Loucy (cell line): Measurements from ENCODE around the gene IQCH.
A peak's percentile ranks its signal among the peaks of the same experiment; 100 is the strongest.
"Not testable (repeated sequence)": the region's sequence is repeated elsewhere in the genome, so short reads cannot be mapped to it uniquely, and the experiment has no call there.

Experiments
- H2AFZ ChIP-seq: fragments of 200-600 bp; sonication (generic); 2 replicates; pipeline ENCODE4 v1.6.0; 2016; ENCODE audit warnings: antibody characterized with exemption, mild to moderate bottlenecking, low read length, moderate library complexity
- H3F3A ChIP-seq: fragments of 200-600 bp; 2 replicates; pipeline ENCODE4 v1.6.0; 2016; ENCODE audit warnings: antibody characterized with exemption, low read depth, mild to moderate bottlenecking
- H3K27me3 ChIP-seq: fragments of 200-600 bp; sonication (generic); 2 replicates; pipeline ENCODE4 v1.6.1; 2014; ENCODE audit warnings: low read length, mild to moderate bottlenecking; ENCODE audit not compliant: insufficient read depth, poor library complexity, severe bottlenecking
- H3K36me3 ChIP-seq: fragments of 200-600 bp; sonication (generic); 2 replicates; pipeline ENCODE4 v1.6.1; 2016; ENCODE audit warnings: low read length; ENCODE audit not compliant: insufficient read depth
- H3K4me1 ChIP-seq: fragments of 200-600 bp; sonication (generic); 2 replicates; pipeline ENCODE4 v1.5.1; 2014; ENCODE audit warnings: low read length, mild to moderate bottlenecking; ENCODE audit not compliant: insufficient read depth, poor library complexity, severe bottlenecking
- H3K4me2 ChIP-seq: fragments of 200-600 bp; sonication (generic); 2 replicates; pipeline ENCODE4 v1.6.0; 2014; ENCODE audit warnings: antibody characterized with exemption, low read length, low read depth, mild to moderate bottlenecking; ENCODE audit not compliant: poor library complexity, severe bottlenecking
- H3K4me3 ChIP-seq: fragments of 200-600 bp; sonication (generic); 2 replicates; pipeline ENCODE4 v1.5.1; 2014; ENCODE audit warnings: low read length, mild to moderate bottlenecking, mixed read lengths; ENCODE audit not compliant: poor library complexity, severe bottlenecking
- H3K79me2 ChIP-seq: fragments of 200-600 bp; sonication (generic); 2 replicates; pipeline ENCODE4 v1.6.1; 2014; ENCODE audit warnings: low read length; ENCODE audit not compliant: insufficient read depth
- H3K9ac ChIP-seq: fragments of 200-600 bp; sonication (generic); 2 replicates; pipeline ENCODE4 v1.6.0; 2014; ENCODE audit warnings: mild to moderate bottlenecking, low read depth, low read length, moderate library complexity; ENCODE audit not compliant: poor library complexity, severe bottlenecking
- H3K9me2 ChIP-seq: fragments of 200-600 bp; sonication (generic); replicated peaks from 2 replicates; pipeline ENCODE4 v1.6.1; 2016; ENCODE audit warnings: low read depth, low read length, mixed read lengths
- H3K9me3 ChIP-seq: fragments of 200-600 bp; sonication (generic); 2 replicates; pipeline ENCODE4 v1.6.1; 2014; ENCODE audit warnings: mild to moderate bottlenecking, antibody characterized with exemption, low read length, low read depth; ENCODE audit not compliant: insufficient read depth
- H4K20me1 ChIP-seq: fragments of 200-600 bp; sonication (generic); 2 replicates; pipeline ENCODE4 v1.6.0; 2014; ENCODE audit warnings: antibody characterized with exemption, low read length, mild to moderate bottlenecking; ENCODE audit not compliant: insufficient read depth, poor library complexity, severe bottlenecking
- EZH2phosphoT487 ChIP-seq: fragments of 200-600 bp; IDR thresholded peaks from 2 replicates; pipeline ENCODE4 v1.6.1; 2018; ENCODE audit warnings: antibody characterized with exemption, mild to moderate bottlenecking, moderate library complexity, borderline replicate concordance
- TF ChIP-seq, protein P1 (sequence below): fragments of 200-600 bp; sonication (generic); conservative IDR thresholded peaks from 2 replicates; pipeline ENCODE4 v1.5.1; 2014; ENCODE audit warnings: mild to moderate bottlenecking, antibody characterized with exemption, low read length

The IQCH gene

DNA sequence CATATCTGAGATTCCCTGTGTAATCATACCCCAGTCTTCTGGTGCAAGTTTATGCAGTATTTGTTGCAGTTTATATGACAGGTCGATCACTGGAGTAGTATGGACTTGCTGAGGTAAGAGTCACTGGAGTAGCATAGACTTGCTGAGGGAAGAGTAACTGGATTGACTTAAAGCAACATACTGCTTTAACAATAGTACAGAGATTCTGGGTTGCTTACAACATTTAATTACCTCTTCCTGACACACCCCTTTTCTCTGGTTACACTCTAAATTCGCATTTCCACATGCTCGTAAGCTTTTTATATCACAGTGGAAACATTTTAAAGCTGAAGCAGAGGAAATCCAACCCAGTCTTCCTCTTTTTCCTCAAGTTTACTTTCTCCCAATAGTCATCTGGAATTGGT lies 11.9 kb upstream of the IQCH start:
- H3K9me2 ChIP-seq: no peaks in the 10 kb centered on the region
- H3K79me2 ChIP-seq: peaks cover 90% of the 10 kb centered on the region
- no peak for TF ChIP-seq EZH2phosphoT487
- TF ChIP-seq, protein P1, sequence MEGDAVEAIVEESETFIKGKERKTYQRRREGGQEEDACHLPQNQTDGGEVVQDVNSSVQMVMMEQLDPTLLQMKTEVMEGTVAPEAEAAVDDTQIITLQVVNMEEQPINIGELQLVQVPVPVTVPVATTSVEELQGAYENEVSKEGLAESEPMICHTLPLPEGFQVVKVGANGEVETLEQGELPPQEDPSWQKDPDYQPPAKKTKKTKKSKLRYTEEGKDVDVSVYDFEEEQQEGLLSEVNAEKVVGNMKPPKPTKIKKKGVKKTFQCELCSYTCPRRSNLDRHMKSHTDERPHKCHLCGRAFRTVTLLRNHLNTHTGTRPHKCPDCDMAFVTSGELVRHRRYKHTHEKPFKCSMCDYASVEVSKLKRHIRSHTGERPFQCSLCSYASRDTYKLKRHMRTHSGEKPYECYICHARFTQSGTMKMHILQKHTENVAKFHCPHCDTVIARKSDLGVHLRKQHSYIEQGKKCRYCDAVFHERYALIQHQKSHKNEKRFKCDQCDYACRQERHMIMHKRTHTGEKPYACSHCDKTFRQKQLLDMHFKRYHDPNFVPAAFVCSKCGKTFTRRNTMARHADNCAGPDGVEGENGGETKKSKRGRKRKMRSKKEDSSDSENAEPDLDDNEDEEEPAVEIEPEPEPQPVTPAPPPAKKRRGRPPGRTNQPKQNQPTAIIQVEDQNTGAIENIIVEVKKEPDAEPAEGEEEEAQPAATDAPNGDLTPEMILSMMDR: no peak
- H3F3A ChIP-seq: no peaks in the 10 kb centered on the region
- peaks cover 40% of the 10 kb centered on the region for H3K4me1 ChIP-seq
- H3K36me3 ChIP-seq: no peaks in the 10 kb centered on the region
- no peaks in the 10 kb centered on the region for H3K27me3 ChIP-seq
- H4K20me1 ChIP-seq: peaks cover 5% of the 10 kb centered on the region
- H3K9me3 ChIP-seq: no peaks in the 10 kb centered on the region
- peak overlapping the region; percentile 13 for H3K9ac ChIP-seq
- H3K4me2 ChIP-seq: peak overlapping the region; percentile 66
- peak overlapping the region; percentile 46 for H3K4me3 ChIP-seq
- no peak overlapping the region for H2AFZ ChIP-seq

DNA sequence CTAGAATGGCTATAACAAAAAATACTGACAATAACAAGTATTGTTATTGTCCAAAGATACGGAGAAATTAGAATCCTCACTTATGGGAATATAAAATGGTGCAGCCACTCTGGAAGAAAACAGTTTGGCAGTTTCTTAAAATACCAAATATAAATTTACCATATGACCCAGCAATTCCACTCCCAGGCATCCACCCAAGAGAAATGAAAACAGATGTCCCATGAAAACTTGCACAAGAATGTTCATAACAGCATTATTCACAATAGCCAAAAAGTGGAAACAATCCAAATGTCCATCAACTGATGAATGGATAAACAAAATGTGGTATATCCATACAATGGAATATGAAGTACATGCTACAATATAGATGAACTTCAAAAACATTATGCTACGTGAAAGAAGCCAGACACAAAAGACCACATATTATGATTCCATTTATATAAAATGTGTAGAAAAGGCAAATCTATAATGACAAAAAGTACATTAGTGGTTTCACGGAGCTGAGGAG lies 9.6 kb upstream of the IQCH start:
- no peak for TF ChIP-seq EZH2phosphoT487
- TF ChIP-seq, protein P1: no peak
- Histone ChIP-seq H4K20me1 (peaks cover 17% of the 10 kb centered on the region), H3K79me2 (peaks cover 92% of the 10 kb centered on the region), H3K9ac (no peak overlapping the region), H3K4me1 (peaks cover 49% of the 10 kb centered on the region), H3K27me3 (no peaks in the 10 kb centered on the region), H3K9me3 (no peaks in the 10 kb centered on the region), H3K4me3 (no peak overlapping the region), H3K36me3 (no peaks in the 10 kb centered on the region), H2AFZ (no peak overlapping the region), H3K4me2 (no peak overlapping the region), H3F3A (no peaks in the 10 kb centered on the region), H3K9me2 (no peaks in the 10 kb centered on the region)

DNA sequence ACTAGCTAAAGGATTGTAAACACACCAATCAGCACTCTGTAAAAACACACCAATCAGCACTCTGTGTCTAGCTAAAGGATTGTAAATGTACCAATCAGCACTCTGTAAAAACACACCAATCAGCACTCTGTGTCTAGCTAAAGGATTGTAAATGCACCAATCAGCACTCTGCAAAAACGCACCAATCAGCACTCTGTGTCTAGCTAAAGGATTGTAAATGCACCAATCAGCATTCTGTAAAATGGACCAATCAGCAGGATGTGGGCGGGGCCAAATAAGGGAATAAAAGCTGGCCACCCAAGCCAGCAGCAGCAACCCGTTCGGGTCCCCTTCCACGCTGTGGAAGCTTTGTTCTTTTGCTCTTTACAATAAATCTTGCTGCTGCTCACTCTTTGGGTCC lies 8.0 kb upstream of the IQCH start:
- H3K9me3 ChIP-seq, H3K4me2 ChIP-seq, H3K27me3 ChIP-seq, H3K4me3 ChIP-seq, H3F3A ChIP-seq, H3K36me3 ChIP-seq, H3K9me2 ChIP-seq, H3K9ac ChIP-seq, H2AFZ ChIP-seq: not testable (repeated sequence)
- Histone ChIP-seq H3K79me2 (peaks cover 91% of the 10 kb centered on the region), H4K20me1 (peaks cover 13% of the 10 kb centered on the region), H3K4me1 (peaks cover 33% of the 10 kb centered on the region)

GRCh38 chr15:67248011-67248505 lies 6.5 kb upstream of the IQCH start:
- peaks cover 20% of the 10 kb centered on the region for H4K20me1 ChIP-seq
- H3K4me1 ChIP-seq: peaks cover 35% of the 10 kb centered on the region
- no peaks in the 10 kb centered on the region for H3K9me2 ChIP-seq
- no peaks in the 10 kb centered on the region for H3K9me3 ChIP-seq
- no peaks in the 10 kb centered on the region for H3K27me3 ChIP-seq
- no peak overlapping the region for H3K9ac ChIP-seq
- TF ChIP-seq, protein P1: 0 out of 2 replicates have a peak, but pooled peaks have one; percentile 8
- no peak for TF ChIP-seq EZH2phosphoT487
- no peak overlapping the region for H2AFZ ChIP-seq
- no peaks in the 10 kb centered on the region for H3K36me3 ChIP-seq
- no peaks in the 10 kb centered on the region for H3F3A ChIP-seq
- peaks cover 94% of the 10 kb centered on the region for H3K79me2 ChIP-seq
- H3K4me3 ChIP-seq: no peak overlapping the region
- H3K4me2 ChIP-seq: peak overlapping the region; percentile 11
